ENCODE data around the gene H2AZ1.
"Not testable (repeated sequence)": the region's sequence is repeated elsewhere in the genome, so short reads cannot be mapped to it uniquely, and the experiment has no call there.

H2AZ1 gene

GRCh38 chr4:99949999-99950912 is at the start of gene H2AZ1:
Gene H2AZ1, minus strand, starts transcription at chr4:99950275. Its CDS starts 105 bp downstream, at chr4:99950170.
- DNase-seq (ENCODE audit: low spot score), result peak; percentile 98

GRCh38 chr4:99998062-99998867 is 48.2 kb upstream of the H2AZ1 start:
- no peak for DNase-seq (ENCODE audit: low spot score)

GRCh38 chr4:99991741-99992140 is 41.7 kb upstream of the H2AZ1 start:
- no peak for DNase-seq (ENCODE audit: low spot score)

- no peak for DNase-seq (ENCODE audit: low spot score)
Measured at GRCh38 chr4:99987681-99988080, 37.6 kb upstream of the H2AZ1 start.

GRCh38 chr4:99986792-99987191 is 36.7 kb upstream of the H2AZ1 start:
- no peak for DNase-seq (ENCODE audit: low spot score)

- DNase-seq (ENCODE audit: low spot score), result no peak
Measured at GRCh38 chr4:99983289-99983943, 33.3 kb upstream of the H2AZ1 start.

- no peak for DNase-seq (ENCODE audit: low spot score)
Measured at GRCh38 chr4:99979872-99980271, 29.8 kb upstream of the H2AZ1 start.

- no peak for DNase-seq (ENCODE audit: low spot score)
Measured at GRCh38 chr4:99971453-99972111, 21.5 kb upstream of the H2AZ1 start.

GRCh38 chr4:99968330-99968729 is 18.3 kb upstream of the H2AZ1 start:
- DNase-seq (ENCODE audit: low spot score), result no peak

- DNase-seq (ENCODE audit: low spot score), result no peak
Measured at GRCh38 chr4:99966692-99967091, 16.6 kb upstream of the H2AZ1 start.

GRCh38 chr4:99965674-99966350 is 15.7 kb upstream of the H2AZ1 start:
- no peak for DNase-seq (ENCODE audit: low spot score)

- no peak for DNase-seq (ENCODE audit: low spot score)
Measured at GRCh38 chr4:99965173-99965572, 15.1 kb upstream of the H2AZ1 start.

- DNase-seq (ENCODE audit: low spot score), result no peak
Measured at GRCh38 chr4:99961711-99962110, 11.6 kb upstream of the H2AZ1 start.

- DNase-seq (ENCODE audit: low spot score), result no peak
Measured at GRCh38 chr4:99960648-99961047, 10.6 kb upstream of the H2AZ1 start.

GRCh38 chr4:99958207-99958606 is 8.1 kb upstream of the H2AZ1 start:
- DNase-seq (ENCODE audit: low spot score), result not testable (repeated sequence)

GRCh38 chr4:99950913-99951254 is 809 bp upstream of the H2AZ1 start:
- no peak for DNase-seq (ENCODE audit: low spot score)

- DNase-seq (ENCODE audit: low spot score), result peak; percentile 67
Measured at GRCh38 chr4:99949034-99949998, 759 bp downstream of the H2AZ1 start.

GRCh38 chr4:99947608-99948007 is 2.5 kb downstream of the H2AZ1 start:
- no peak for DNase-seq (ENCODE audit: low spot score)

- DNase-seq (ENCODE audit: low spot score), result no peak
Measured at GRCh38 chr4:99947190-99947578, 2.9 kb downstream of the H2AZ1 start.

All from HuH-7.5 (cell line).